Mononuclear cell (primary cell): Measurements from ENCODE around the gene ELMOD1. TPM values are rescaled to one million over a fixed set of nuclear protein-coding genes. Genes with fewer than 3 reads are reported as not detected.

Source experiments
- H3K27me3 ChIP-seq: 2 replicates; pipeline ENCODE4 v1.6.0; 2011; ENCODE audit warnings: low read length, control low read depth; ENCODE audit not compliant: insufficient read depth
- H3K4me1 ChIP-seq: 2 replicates; pipeline ENCODE4 v1.5.1; 2011; ENCODE audit warnings: mild to moderate bottlenecking, low read length, control low read depth; ENCODE audit not compliant: insufficient read depth
- H3K4me3 ChIP-seq: 2 replicates; pipeline ENCODE4 v1.5.1; 2011; ENCODE audit warnings: mild to moderate bottlenecking, low read length, moderate library complexity
- H3K9me3 ChIP-seq: 2 replicates; pipeline ENCODE4 v1.5.1; 2011; ENCODE audit warnings: low read depth, mild to moderate bottlenecking, control low read depth, low read length
- total RNA-seq: library from RNA; depleted of rRNA; stranded (reverse); fragments of >200 nt; gene quantifications from one replicate; pipeline ENCODE4 v1.2.3, GENCODE V29; 2012

The ELMOD1 gene
- total RNA-seq, 1 donor: under 0.01 TPM

DNA sequence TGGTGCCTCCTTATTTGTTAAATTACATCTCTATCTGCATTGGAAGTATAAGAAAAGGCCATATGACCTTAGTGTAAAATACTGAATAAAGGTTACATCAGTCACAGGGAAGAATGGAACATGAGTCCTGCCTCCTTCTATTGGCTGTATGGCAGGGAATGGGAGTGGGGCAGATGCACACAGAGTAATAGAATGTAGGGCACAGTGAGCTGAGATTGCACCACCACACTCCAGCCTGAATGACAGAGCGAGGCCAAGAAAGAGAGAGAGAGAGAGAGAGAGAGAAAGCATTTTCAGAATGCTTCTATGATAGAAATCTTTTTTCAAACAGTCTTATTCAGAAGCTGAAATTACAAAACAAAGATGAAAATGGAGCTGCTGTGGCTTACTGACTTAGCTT is 62.1 kb downstream of the ELMOD1 start:
- no peak overlapping the region for H3K4me3 ChIP-seq
- H3K9me3 ChIP-seq: no peaks in the 10 kb centered on the region
- peaks cover 3% of the 10 kb centered on the region for H3K27me3 ChIP-seq
- no peaks in the 10 kb centered on the region for H3K4me1 ChIP-seq

DNA sequence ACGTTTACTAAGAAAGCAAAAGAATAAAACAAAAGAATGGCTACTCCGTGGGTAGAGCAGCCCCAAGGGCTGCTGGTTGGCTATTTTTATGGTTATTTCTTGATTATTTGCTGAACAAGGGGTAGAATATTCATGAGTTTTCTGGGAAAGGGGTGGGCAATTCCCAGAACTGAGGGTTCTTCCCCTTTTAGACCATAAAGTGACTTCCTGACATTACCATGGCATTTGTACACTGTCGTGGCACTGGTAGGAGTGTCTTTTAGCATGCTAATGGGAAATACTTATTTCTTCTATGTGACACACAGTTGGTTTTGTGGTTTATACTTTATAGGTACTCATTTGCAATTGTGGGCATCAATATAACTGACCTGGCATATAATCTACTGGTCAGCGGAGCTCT is 64.7 kb downstream of the ELMOD1 start:
- Histone ChIP-seq H3K4me1 (no peaks in the 10 kb centered on the region), H3K9me3 (no peaks in the 10 kb centered on the region), H3K4me3 (no peak overlapping the region), H3K27me3 (peaks cover 3% of the 10 kb centered on the region)

GRCh38 chr11:107659310-107659709 is 68.4 kb downstream of the ELMOD1 start:
- Histone ChIP-seq H3K4me3 (no peak overlapping the region), H3K27me3 (no peaks in the 10 kb centered on the region), H3K4me1 (no peaks in the 10 kb centered on the region), H3K9me3 (no peaks in the 10 kb centered on the region)

- Histone ChIP-seq H3K4me1 (no peaks in the 10 kb centered on the region), H3K9me3 (no peaks in the 10 kb centered on the region), H3K4me3 (no peak overlapping the region), H3K27me3 (no peaks in the 10 kb centered on the region)
These were observed 69.1 kb downstream of the ELMOD1 start for GRCh38 chr11:107660066-107660465.

DNA sequence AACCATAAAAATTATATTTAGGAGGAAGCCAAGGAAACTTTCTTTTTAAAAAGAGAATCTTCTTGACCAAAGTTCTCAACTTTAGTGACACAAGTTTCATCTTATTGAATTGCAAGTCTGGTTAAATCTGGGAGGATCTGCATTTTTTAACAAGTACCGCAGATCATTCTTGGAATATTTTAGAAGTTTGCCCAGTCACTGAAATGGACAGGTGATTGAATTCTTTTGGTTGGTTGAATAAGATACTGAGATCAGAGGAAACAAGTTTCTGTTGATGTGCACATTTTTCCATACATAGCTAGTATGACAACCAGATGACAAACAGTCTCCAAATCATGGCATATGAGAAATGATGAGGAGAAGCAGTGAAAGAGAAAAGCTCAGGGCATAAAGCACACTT is 70.7 kb downstream of the ELMOD1 start:
- no peak overlapping the region for H3K4me3 ChIP-seq

GRCh38 chr11:107665018-107665417 is 74.1 kb downstream of the ELMOD1 start:
- Histone ChIP-seq H3K9me3 (no peaks in the 10 kb centered on the region), H3K4me1 (no peaks in the 10 kb centered on the region), H3K4me3 (no peak overlapping the region)

More for the DNA sequence above, 70.7 kb downstream of the ELMOD1 start:
- H3K4me1 ChIP-seq: no peaks in the 10 kb centered on the region
- H3K27me3 ChIP-seq: no peaks in the 10 kb centered on the region
- H3K9me3 ChIP-seq: no peaks in the 10 kb centered on the region

GRCh38 chr11:107666911-107667613 is 76.1 kb downstream of the ELMOD1 start:
- Histone ChIP-seq H3K27me3 (no peaks in the 10 kb centered on the region), H3K4me3 (no peak overlapping the region), H3K4me1 (no peaks in the 10 kb centered on the region), H3K9me3 (no peaks in the 10 kb centered on the region)

More at GRCh38 chr11:107665018-107665417, 74.1 kb downstream of the ELMOD1 start:
- H3K27me3 ChIP-seq: no peaks in the 10 kb centered on the region

GRCh38 chr11:107669191-107669740 is 78.3 kb downstream of the ELMOD1 start:
- no peak overlapping the region for H3K4me3 ChIP-seq
- H3K9me3 ChIP-seq: no peaks in the 10 kb centered on the region
- H3K4me1 ChIP-seq: no peaks in the 10 kb centered on the region
- H3K27me3 ChIP-seq: no peaks in the 10 kb centered on the region

GRCh38 chr11:107669893-107670601 is 79.1 kb downstream of the ELMOD1 start:
- no peaks in the 10 kb centered on the region for H3K9me3 ChIP-seq
- no peak overlapping the region for H3K4me3 ChIP-seq
- no peaks in the 10 kb centered on the region for H3K27me3 ChIP-seq
- H3K4me1 ChIP-seq: no peaks in the 10 kb centered on the region

- H3K4me1 ChIP-seq: no peaks in the 10 kb centered on the region
- H3K27me3 ChIP-seq: no peaks in the 10 kb centered on the region
- H3K4me3 ChIP-seq: no peak overlapping the region
- H3K9me3 ChIP-seq: no peaks in the 10 kb centered on the region
These were observed 85.0 kb downstream of the ELMOD1 start for GRCh38 chr11:107675902-107676301.

DNA sequence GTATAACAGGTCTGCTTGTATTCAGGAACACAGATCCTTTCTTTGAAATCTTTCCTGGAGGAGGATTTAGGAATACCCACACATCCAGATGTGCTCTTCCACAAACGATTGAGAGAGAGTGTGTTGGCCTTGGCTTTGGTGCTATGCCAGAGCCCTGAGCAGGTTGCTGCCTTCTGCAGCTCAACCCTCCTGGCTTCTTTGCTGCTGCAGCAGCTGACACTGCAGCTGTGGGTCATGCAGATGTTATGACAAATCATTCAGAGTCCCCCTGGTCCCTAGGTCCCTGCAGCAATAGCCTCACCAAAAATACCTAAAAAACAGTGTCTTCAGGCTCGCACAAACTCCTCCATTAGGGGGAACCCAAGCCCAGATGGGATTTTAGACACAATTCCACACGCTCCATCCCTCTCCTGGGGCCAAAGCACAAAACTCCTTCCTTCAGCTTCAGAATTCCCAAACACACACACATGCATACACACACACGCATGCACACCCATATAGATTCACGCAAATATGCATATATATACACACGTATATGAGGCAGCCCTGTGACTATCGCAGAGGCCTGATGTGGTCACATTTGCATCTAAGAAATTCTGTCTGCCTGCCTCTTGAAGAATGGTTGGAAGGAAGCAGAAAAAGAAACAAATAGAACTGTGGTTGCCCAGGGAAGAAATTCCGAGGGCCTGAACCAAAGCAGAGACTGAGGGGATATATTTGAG is 85.5 kb downstream of the ELMOD1 start:
- no peaks in the 10 kb centered on the region for H3K4me1 ChIP-seq
- no peaks in the 10 kb centered on the region for H3K27me3 ChIP-seq
- no peaks in the 10 kb centered on the region for H3K9me3 ChIP-seq
- no peak overlapping the region for H3K4me3 ChIP-seq

- Histone ChIP-seq H3K4me1 (no peaks in the 10 kb centered on the region), H3K4me3 (no peak overlapping the region), H3K27me3 (no peaks in the 10 kb centered on the region), H3K9me3 (no peaks in the 10 kb centered on the region)
These were observed 87.1 kb downstream of the ELMOD1 start for GRCh38 chr11:107677924-107678631.

- no peaks in the 10 kb centered on the region for H3K4me1 ChIP-seq
- H3K4me3 ChIP-seq: no peak overlapping the region
- H3K27me3 ChIP-seq: no peaks in the 10 kb centered on the region
- H3K9me3 ChIP-seq: no peaks in the 10 kb centered on the region
These were observed 87.7 kb downstream of the ELMOD1 start for GRCh38 chr11:107678632-107678971.

DNA sequence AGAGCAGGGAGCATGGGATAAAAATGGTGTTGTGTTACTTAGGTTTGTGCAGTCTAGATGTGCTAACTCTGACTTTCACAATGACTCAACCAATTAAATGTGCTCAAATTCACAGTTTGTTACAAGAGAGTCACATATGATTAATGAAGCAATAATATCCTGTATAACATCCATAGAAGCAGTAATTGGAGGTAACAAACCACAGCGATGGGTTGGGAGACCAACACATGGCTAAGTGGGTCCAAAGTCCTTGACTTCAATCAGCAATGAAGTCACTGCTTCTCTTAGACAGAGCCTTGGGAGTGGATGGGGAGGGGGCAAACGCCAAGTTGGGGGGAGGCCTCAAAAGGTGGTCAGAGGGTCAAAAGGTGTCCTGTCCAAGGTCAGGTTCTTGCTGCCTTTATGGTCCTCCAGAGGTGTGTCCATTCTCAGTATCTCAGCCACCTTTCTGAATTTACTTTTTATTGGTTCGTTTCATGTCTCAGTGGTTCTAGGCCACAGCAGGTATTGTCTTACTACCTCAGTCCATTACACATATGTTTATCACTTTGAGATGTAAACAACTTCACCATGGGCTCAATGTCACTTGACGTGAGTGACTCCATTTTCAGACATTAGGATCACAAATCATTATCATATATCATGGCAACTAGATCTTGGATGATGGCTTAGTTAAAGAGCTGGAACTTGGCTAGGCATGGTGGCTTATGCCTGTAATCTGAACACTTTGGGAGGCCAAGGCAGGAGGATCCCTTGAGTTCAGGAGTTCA is 88.5 kb downstream of the ELMOD1 start:
- H3K4me1 ChIP-seq: no peaks in the 10 kb centered on the region
- no peak overlapping the region for H3K4me3 ChIP-seq
- H3K9me3 ChIP-seq: no peaks in the 10 kb centered on the region
- no peaks in the 10 kb centered on the region for H3K27me3 ChIP-seq
